ENCODE results near the gene TSPAN9.

Gene TSPAN9

DNA sequence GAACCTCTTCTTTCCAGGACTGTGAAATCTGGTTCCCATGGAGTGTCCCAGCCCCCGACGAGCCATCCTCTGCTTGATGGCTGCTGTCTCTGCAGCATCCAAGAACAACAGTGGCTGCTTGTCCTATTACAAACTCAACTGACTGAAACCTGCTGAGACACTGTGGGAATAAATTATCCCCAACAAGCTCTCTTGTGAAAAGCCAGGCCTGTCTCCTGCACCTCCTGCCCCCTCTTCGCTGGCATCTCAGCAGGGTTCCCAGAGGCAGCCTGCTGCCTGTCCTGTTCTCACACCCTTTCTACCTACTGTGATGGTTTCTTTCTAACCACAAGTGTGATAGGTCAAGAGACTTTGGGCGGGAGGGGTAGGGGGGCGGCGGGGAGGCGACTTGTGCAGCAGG is 180.2 kb downstream of the TSPAN9 start:
- TF ChIP-seq CTCF (IDR thresholded peaks at IDR 0.05; ENCODE audit: control insufficient read depth, extremely low read depth, insufficient read depth): no peak
- no peak for DNase-seq (ENCODE audit: low read depth)
- no peak overlapping the region for H3K4me3 ChIP-seq (ENCODE audit: low read depth, low read length)

DNA sequence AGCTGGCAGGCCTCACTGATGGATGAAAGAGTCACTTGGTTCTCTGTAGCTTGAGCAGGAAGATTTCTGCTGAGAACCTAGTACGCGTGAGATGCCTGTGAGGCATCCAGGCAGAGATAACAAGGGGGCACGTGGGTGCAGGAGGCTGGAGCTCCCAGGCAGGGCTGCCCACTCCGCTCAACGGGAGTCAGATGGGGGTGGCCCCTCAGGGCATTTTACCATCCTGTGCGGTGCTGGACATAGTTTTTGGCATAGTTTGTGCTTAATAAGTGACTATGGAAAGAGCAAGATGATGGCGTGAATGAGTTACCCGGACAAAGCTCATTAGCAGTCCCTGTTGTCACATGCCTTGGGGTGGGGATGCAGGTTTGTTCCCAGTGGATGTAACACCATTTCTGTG is 182.8 kb downstream of the TSPAN9 start:
- DNase-seq (ENCODE audit: low read depth): no peak
- no peak overlapping the region for H3K4me3 ChIP-seq (ENCODE audit: low read depth, low read length)
- no peak for TF ChIP-seq CTCF (IDR thresholded peaks at IDR 0.05; ENCODE audit: control insufficient read depth, extremely low read depth, insufficient read depth)

DNA sequence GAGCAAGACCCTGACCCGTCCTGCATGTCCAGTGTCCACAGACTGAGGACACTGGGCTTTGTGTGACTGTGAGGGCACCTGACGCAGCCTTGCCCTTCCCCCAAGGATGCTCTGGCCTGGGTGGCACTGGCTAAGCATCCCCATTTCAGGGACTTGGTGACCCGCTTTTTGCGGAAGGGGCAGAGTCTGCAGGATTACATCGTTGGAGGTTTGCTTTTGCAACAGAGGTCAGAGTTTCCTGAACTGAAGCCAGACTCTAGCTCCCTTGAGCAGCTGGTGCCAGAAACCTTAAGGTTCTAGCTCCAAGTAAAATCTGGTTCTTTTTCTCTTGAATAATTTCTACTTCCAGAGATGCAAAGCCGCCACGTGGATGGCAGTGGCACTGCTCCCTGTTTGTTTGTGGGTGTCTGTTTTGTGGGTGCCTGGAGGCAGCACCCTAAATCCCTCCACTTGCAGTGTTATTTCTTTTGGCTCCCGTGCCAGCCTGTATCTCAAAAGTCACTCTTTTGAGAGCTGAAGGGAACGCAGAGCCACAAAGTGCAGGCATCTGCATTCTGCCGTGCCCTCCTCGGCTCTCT is 184.7 kb downstream of the TSPAN9 start:
- no peak for TF ChIP-seq CTCF (IDR thresholded peaks at IDR 0.05; ENCODE audit: control insufficient read depth, extremely low read depth, insufficient read depth)
- no peak for DNase-seq (ENCODE audit: low read depth)
- no peak overlapping the region for H3K4me3 ChIP-seq (ENCODE audit: low read depth, low read length)

DNA sequence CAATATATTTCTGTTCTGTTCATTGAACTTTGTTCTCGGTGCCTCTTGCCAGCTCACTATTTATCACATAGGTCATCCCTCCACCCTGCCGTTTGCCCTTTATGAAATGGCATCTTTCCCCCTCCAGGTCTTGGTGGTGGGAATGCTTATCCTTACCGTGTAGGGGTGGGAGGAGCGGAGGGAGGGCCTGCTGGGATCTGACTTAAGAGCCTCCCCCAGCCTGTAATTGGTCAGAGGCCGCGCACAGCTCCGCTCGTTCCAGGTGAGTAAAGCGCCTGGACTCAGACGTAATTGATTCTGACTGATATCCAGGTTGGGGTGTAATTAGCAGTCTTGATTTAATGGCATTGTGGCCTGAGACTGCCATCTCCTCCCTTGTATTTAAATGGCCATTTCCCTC is 185.3 kb downstream of the TSPAN9 start:
- TF ChIP-seq CTCF (IDR thresholded peaks at IDR 0.05; ENCODE audit: control insufficient read depth, extremely low read depth, insufficient read depth): no peak
- no peak for DNase-seq (ENCODE audit: low read depth)
- H3K4me3 ChIP-seq (ENCODE audit: low read depth, low read length): no peak overlapping the region

DNA sequence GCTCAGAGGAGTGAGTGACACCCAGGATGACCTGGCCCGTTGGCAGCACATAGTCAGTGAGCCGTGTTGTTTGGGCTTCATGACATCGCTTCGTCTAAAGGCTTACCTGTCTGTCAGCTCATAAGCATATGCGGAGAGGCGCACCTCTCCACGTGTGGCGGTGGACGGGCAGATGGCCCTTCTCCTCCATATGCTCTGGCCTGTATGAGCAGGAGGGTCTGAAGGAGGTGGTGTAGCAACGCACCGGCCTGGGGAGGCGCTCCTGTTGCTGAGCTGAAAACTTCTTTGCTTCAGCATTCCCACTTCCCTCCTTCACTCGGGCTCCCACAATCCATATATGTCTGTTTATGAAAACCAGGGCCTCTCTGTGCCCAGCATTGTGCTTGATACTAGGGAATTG is 186.1 kb downstream of the TSPAN9 start:
- DNase-seq (ENCODE audit: low read depth): no peak
- H3K4me3 ChIP-seq (ENCODE audit: low read depth, low read length): no peak overlapping the region
- TF ChIP-seq CTCF (IDR thresholded peaks at IDR 0.05; ENCODE audit: control insufficient read depth, extremely low read depth, insufficient read depth): no peak

- no peak for DNase-seq (ENCODE audit: low read depth)
- no peak for TF ChIP-seq CTCF (IDR thresholded peaks at IDR 0.05; ENCODE audit: control insufficient read depth, extremely low read depth, insufficient read depth)
- H3K4me3 ChIP-seq (ENCODE audit: low read depth, low read length): no peak overlapping the region
These were observed 187.1 kb downstream of the TSPAN9 start for GRCh38 chr12:3263939-3264922.

All from LNCaP clone FGC (cell line).